ENCODE results near the gene KCTD16. TPM values are rescaled to one million over a fixed set of nuclear protein-coding genes. Genes with fewer than 3 reads are reported as not detected.

Gene KCTD16
- total and polyA plus RNA-seq, 10 donors, result under 0.01 to 0.24 (median 0.17) TPM

- Histone ChIP-seq H3K4me1 (no peaks in the 10 kb centered on the region), H3K9me3 (no peaks in the 10 kb centered on the region), H3K36me3 (no peaks in the 10 kb centered on the region), H3K4me3 (no peak overlapping the region), H3K27ac (no peak overlapping the region), H3K27me3 (replicated peaks in 1 of 7) (no peaks in the 10 kb centered on the region)
- DNase-seq, result no peak
- no peak for TF ChIP-seq POLR2A (IDR thresholded peaks at IDR 0.05)
- no peak for TF ChIP-seq POLR2AphosphoS5 (IDR thresholded peaks at IDR 0.05)
- no peak for TF ChIP-seq CTCF (IDR thresholded peaks at IDR 0.05 in 8 of 11, conservative IDR thresholded peaks at IDR 0.05 in 3 of 11)
- intact Hi-C loops (cut with DNase I; ENCODE audit: low total_unique reads), result no loop called here
- WGBS, 5 donors, result 56 to 69% (median 64%) methylated on average over 4 of the region's 4 CpGs
Observed at GRCh38 chr5:144468571-144468970, 297.9 kb downstream of the KCTD16 start.

- intact Hi-C loops (cut with DNase I; ENCODE audit: low total_unique reads), result no loop called here
Observed at GRCh38 chr5:144469106-144469505, 298.4 kb downstream of the KCTD16 start.

DNA sequence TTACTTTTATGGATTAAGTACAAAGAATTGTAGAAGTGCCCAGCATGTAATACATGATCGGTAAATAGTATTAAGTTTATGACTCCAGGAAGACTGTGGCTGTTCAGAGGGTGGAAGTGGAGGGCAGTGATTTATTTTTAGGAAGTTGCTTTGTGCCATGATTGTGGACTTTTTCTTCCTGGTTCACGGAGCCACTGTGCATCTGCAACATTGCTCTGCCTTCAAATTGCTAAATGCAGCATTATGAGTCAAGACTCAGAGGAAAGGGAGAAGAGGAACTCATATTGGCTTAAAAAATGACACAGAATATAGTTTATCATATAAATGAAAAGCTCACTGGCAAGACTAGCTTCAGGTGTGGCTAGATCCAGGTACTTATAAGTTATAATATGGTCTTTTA is 301.5 kb downstream of the KCTD16 start:
- Histone ChIP-seq H3K9me3 (no peaks in the 10 kb centered on the region), H3K27ac (no peak overlapping the region), H3K27me3 (replicated peaks in 1 of 7) (no peaks in the 10 kb centered on the region), H3K4me1 (no peaks in the 10 kb centered on the region), H3K4me3 (no peak overlapping the region), H3K36me3 (no peaks in the 10 kb centered on the region)
- no peak for DNase-seq
- WGBS, 5 donors, result 23 to 33% (median 28%) methylated on average over 2 of the region's 2 CpGs
- intact Hi-C loops (cut with DNase I; ENCODE audit: low total_unique reads), result no loop called here
- TF ChIP-seq CTCF (IDR thresholded peaks at IDR 0.05 in 8 of 11, conservative IDR thresholded peaks at IDR 0.05 in 3 of 11) (no peak), POLR2A (IDR thresholded peaks at IDR 0.05) (no peak), POLR2AphosphoS5 (IDR thresholded peaks at IDR 0.05) (no peak)

More at GRCh38 chr5:144469106-144469505, 298.4 kb downstream of the KCTD16 start:
- Histone ChIP-seq H3K9me3 (no peaks in the 10 kb centered on the region), H3K27me3 (replicated peaks in 1 of 7) (no peaks in the 10 kb centered on the region), H3K27ac (no peak overlapping the region), H3K4me1 (no peaks in the 10 kb centered on the region), H3K36me3 (no peaks in the 10 kb centered on the region), H3K4me3 (no peak overlapping the region)
- DNase-seq, result no peak
- TF ChIP-seq POLR2AphosphoS5 (IDR thresholded peaks at IDR 0.05), result no peak
- TF ChIP-seq CTCF (IDR thresholded peaks at IDR 0.05 in 8 of 11, conservative IDR thresholded peaks at IDR 0.05 in 3 of 11), result no peak
- TF ChIP-seq POLR2A (IDR thresholded peaks at IDR 0.05), result no peak
- WGBS, 5 donors, result 80 to 92% (median 86%) methylated on average over 4 of the region's 4 CpGs

GRCh38 chr5:144473650-144474049 is 303.0 kb downstream of the KCTD16 start:
- no peak overlapping the region for H3K4me3 ChIP-seq
- H3K27ac ChIP-seq, result no peak overlapping the region
- no peak for DNase-seq
- no peak for TF ChIP-seq POLR2AphosphoS5 (IDR thresholded peaks at IDR 0.05)
- TF ChIP-seq CTCF (IDR thresholded peaks at IDR 0.05 in 8 of 11, conservative IDR thresholded peaks at IDR 0.05 in 3 of 11), result no peak
- no peak for TF ChIP-seq POLR2A (IDR thresholded peaks at IDR 0.05)
- WGBS, 5 donors, result 89 to 94% (median 91%) methylated on average over 10 to 13 of the region's 13 CpGs
- no peaks in the 10 kb centered on the region for H3K9me3 ChIP-seq
- H3K36me3 ChIP-seq, result no peaks in the 10 kb centered on the region
- no peaks in the 10 kb centered on the region for H3K4me1 ChIP-seq
- H3K27me3 ChIP-seq (replicated peaks in 1 of 7), result no peaks in the 10 kb centered on the region
- intact Hi-C loops (cut with DNase I; ENCODE audit: low total_unique reads), result no loop called here
